Measurements from ENCODE around the gene TRMU. TPM values are rescaled to one million over a fixed set of nuclear protein-coding genes. Genes with fewer than 3 reads are reported as not detected.

The TRMU gene
- total RNA-seq, 3 donors from 2014 or later (not counting 1 experiment from before 2014, with no cell fraction given) = 54.5 to 77.9 (median 58.4) TPM

GRCh38 chr22:46348099-46348695 is 12.7 kb downstream of the TRMU start:
- no peaks in the 10 kb centered on the region for H3K9me3 Mint-ChIP-seq
- intact Hi-C loops (cut with micrococcal nuclease) = no loop called here
- DNase-seq = no peak
- no peaks in the 10 kb centered on the region for H3K4me1 Mint-ChIP-seq
- WGBS (ENCODE audit: insufficient coverage) = 97% methylated on average over 14 of the region's 15 CpGs
- Histone ChIP-seq H3K4me3 (ENCODE audit: low read length) (no peak overlapping the region), H3K27me3 (ENCODE audit: control insufficient read depth, insufficient read depth, low read length) (no peaks in the 10 kb centered on the region), H3K36me3 (ENCODE audit: control insufficient read depth, insufficient read depth, low read length) (peaks cover 80% of the 10 kb centered on the region), H3K27ac (ENCODE audit: low read length) (no peak overlapping the region), H3K4me1 (ENCODE audit: control insufficient read depth, insufficient read depth, low read length) (no peaks in the 10 kb centered on the region), H3K9me3 (ENCODE audit: control insufficient read depth, insufficient read depth, low read length) (no peaks in the 10 kb centered on the region)
- no peaks in the 10 kb centered on the region for H3K27me3 Mint-ChIP-seq (ENCODE audit: low read depth in 2 of 2)
- H3K27ac Mint-ChIP-seq = no peak overlapping the region
- H3K36me3 Mint-ChIP-seq = peaks cover 15% of the 10 kb centered on the region
- H3K4me3 Mint-ChIP-seq = no peak overlapping the region
- no peak for TF ChIP-seq CTCF (IDR thresholded peaks at IDR 0.05)
- ATAC-seq = no peak

- TF ChIP-seq CTCF (IDR thresholded peaks at IDR 0.05) = no peak
- Histone ChIP-seq H3K27me3 (ENCODE audit: control insufficient read depth, insufficient read depth, low read length) (no peaks in the 10 kb centered on the region), H3K9me3 (ENCODE audit: control insufficient read depth, insufficient read depth, low read length) (no peaks in the 10 kb centered on the region), H3K4me3 (ENCODE audit: low read length) (no peak overlapping the region), H3K36me3 (ENCODE audit: control insufficient read depth, insufficient read depth, low read length) (peaks cover 81% of the 10 kb centered on the region), H3K4me1 (ENCODE audit: control insufficient read depth, insufficient read depth, low read length) (no peaks in the 10 kb centered on the region), H3K27ac (ENCODE audit: low read length) (no peak overlapping the region)
- DNase-seq (no peak), ATAC-seq (no peak)
- 93% methylated on average over 18 of the region's 18 CpGs for WGBS (ENCODE audit: insufficient coverage)
- Mint-ChIP-seq H3K4me1 (no peaks in the 10 kb centered on the region), H3K9me3 (no peaks in the 10 kb centered on the region), H3K27ac (no peak overlapping the region), H3K36me3 (peaks cover 12% of the 10 kb centered on the region), H3K27me3 (ENCODE audit: low read depth in 2 of 2) (no peaks in the 10 kb centered on the region), H3K4me3 (no peak overlapping the region)
- intact Hi-C loops (cut with micrococcal nuclease) = no loop called here
Observed at GRCh38 chr22:46349238-46349637, 13.7 kb downstream of the TRMU start.

GRCh38 chr22:46349681-46350080 is 14.2 kb downstream of the TRMU start:
- no peaks in the 10 kb centered on the region for H3K4me1 ChIP-seq (ENCODE audit: control insufficient read depth, insufficient read depth, low read length)
- Mint-ChIP-seq H3K9me3 (no peaks in the 10 kb centered on the region), H3K4me1 (no peaks in the 10 kb centered on the region), H3K4me3 (no peak overlapping the region), H3K27me3 (ENCODE audit: low read depth in 2 of 2) (no peaks in the 10 kb centered on the region), H3K27ac (no peak overlapping the region), H3K36me3 (peaks cover 8% of the 10 kb centered on the region)
- 85% methylated on average over 6 of the region's 6 CpGs for WGBS (ENCODE audit: insufficient coverage)
- intact Hi-C loops (cut with micrococcal nuclease) = no loop called here
- no peak for TF ChIP-seq CTCF (IDR thresholded peaks at IDR 0.05)
- H3K27ac ChIP-seq (ENCODE audit: low read length) = no peak overlapping the region
- H3K4me3 ChIP-seq (ENCODE audit: low read length) = no peak overlapping the region
- no peaks in the 10 kb centered on the region for H3K27me3 ChIP-seq (ENCODE audit: control insufficient read depth, insufficient read depth, low read length)
- no peak for ATAC-seq
- peaks cover 81% of the 10 kb centered on the region for H3K36me3 ChIP-seq (ENCODE audit: control insufficient read depth, insufficient read depth, low read length)
- no peak for DNase-seq
- H3K9me3 ChIP-seq (ENCODE audit: control insufficient read depth, insufficient read depth, low read length) = no peaks in the 10 kb centered on the region

- DNase-seq (no peak), ATAC-seq (no peak)
- Mint-ChIP-seq H3K4me3 (no peak overlapping the region), H3K9me3 (no peaks in the 10 kb centered on the region), H3K4me1 (peaks cover under 1 to 1% of the 10 kb centered on the region in 2 donors), H3K27me3 (ENCODE audit: low read depth in 2 of 2) (no peaks in the 10 kb centered on the region), H3K36me3 (peaks cover 8% of the 10 kb centered on the region), H3K27ac (no peak overlapping the region)
- 95% methylated on average over 7 of the region's 7 CpGs for WGBS (ENCODE audit: insufficient coverage)
- intact Hi-C loops (cut with micrococcal nuclease) = no loop called here
- H3K27ac ChIP-seq (ENCODE audit: low read length) = no peak overlapping the region
- no peak overlapping the region for H3K4me3 ChIP-seq (ENCODE audit: low read length)
- no peak for TF ChIP-seq CTCF (IDR thresholded peaks at IDR 0.05)
- H3K9me3 ChIP-seq (ENCODE audit: control insufficient read depth, insufficient read depth, low read length) = no peaks in the 10 kb centered on the region
- no peaks in the 10 kb centered on the region for H3K27me3 ChIP-seq (ENCODE audit: control insufficient read depth, insufficient read depth, low read length)
- peaks cover 84% of the 10 kb centered on the region for H3K36me3 ChIP-seq (ENCODE audit: control insufficient read depth, insufficient read depth, low read length)
- H3K4me1 ChIP-seq (ENCODE audit: control insufficient read depth, insufficient read depth, low read length) = no peaks in the 10 kb centered on the region
Observed at GRCh38 chr22:46350121-46350520, 14.6 kb downstream of the TRMU start.
